H1 (cell line): ENCODE results near the gene KRT76. TPM values are rescaled to one million over a fixed set of nuclear protein-coding genes. Genes with fewer than 3 reads are reported as not detected.

ENCODE experiments used
- CTCF ChIA-PET: fragments of 300-600 bp; sonication (Branson Sonifier 250); formaldehyde crosslinking; loops from one replicate; lab custom pipeline; 2021; ENCODE audit not compliant: partially characterized antibody; lab: Charles Lee
- POLR2A ChIA-PET: fragments of 300-600 bp; sonication (Branson Sonifier 250); formaldehyde crosslinking; loops from one replicate; lab custom pipeline; 2021; ENCODE audit warnings: inconsistent platforms; ENCODE audit not compliant: partially characterized antibody; lab: Charles Lee
- DNase-seq, 2 experiments: peaks; one replicate each; pipeline versions ENCODE4 v3.0.0 to v3.0.0-alpha.2; 2010 to 2022; ENCODE audit warnings: low spot score in 2 of 2, low read depth in 1 of 2, mixed read lengths in 1 of 2
- FAIRE-seq: peaks from 2 replicates; lab custom pipeline; 2011; peaks lifted over from hg19 to GRCh38; lab: Jason Lieb, UNC
- H2AFZ ChIP-seq: 2 replicates; pipeline ENCODE4 v1.8.1; 2012; ENCODE audit warnings: low read length, inconsistent platforms
- H2AK5ac ChIP-seq: 2 replicates; pipeline ENCODE4 v1.6.1; 2013; ENCODE audit warnings: low read depth, low read length
- H2BK120ac ChIP-seq: replicated peaks from 2 replicates; pipeline ENCODE3; 2013; ENCODE audit warnings: low read depth, low read length, inconsistent platforms
- H2BK12ac ChIP-seq: 2 replicates; pipeline ENCODE4 v1.6.1; 2013; ENCODE audit warnings: low read depth, low read length
- H2BK15ac ChIP-seq: 2 replicates; pipeline ENCODE4 v1.6.1; 2013; ENCODE audit warnings: low read length
- H2BK20ac ChIP-seq: 2 replicates; pipeline ENCODE4 v1.6.1; 2013; ENCODE audit warnings: low read length
- H2BK5ac ChIP-seq: 2 replicates; pipeline ENCODE4 v1.6.1; 2013; ENCODE audit warnings: low read depth, low read length
- H3K14ac ChIP-seq: 2 replicates; pipeline ENCODE4 v1.6.1; 2013; ENCODE audit warnings: inconsistent platforms; ENCODE audit not compliant: insufficient read length
- H3K18ac ChIP-seq: 2 replicates; pipeline ENCODE4 v1.6.1; 2013; ENCODE audit warnings: low read length; ENCODE audit errors: extremely low read depth
- H3K23ac ChIP-seq: 2 replicates; pipeline ENCODE4 v1.6.1; 2013; ENCODE audit warnings: inconsistent platforms; ENCODE audit not compliant: insufficient read length
- H3K23me2 ChIP-seq: 2 replicates; pipeline ENCODE4 v1.6.1; 2013; ENCODE audit warnings: low read depth, low read length
- H3K27ac ChIP-seq: 2 replicates; pipeline ENCODE4 v1.6.1; 2011; ENCODE audit warnings: low read depth, low read length, inconsistent platforms
- H3K27me3 ChIP-seq, 4 experiments: replicated peaks in 1 of 4; 1 replicate in 1 of 4; 2 replicates in 3 of 4; pipeline versions ENCODE4 v1.6.1 to v1.8.1; 2011 to 2013; ENCODE audit warnings: low read length in 3 of 4, mild to moderate bottlenecking in 3 of 4, inconsistent platforms in 2 of 4, mixed read lengths in 2 of 4, moderate library complexity in 1 of 4; ENCODE audit not compliant: control insufficient read depth in 3 of 4, insufficient read depth in 3 of 4; ENCODE audit errors: extremely low read depth in 1 of 4
- H3K36me3 ChIP-seq, 4 experiments: 2 replicates each; pipeline versions ENCODE4 v1.6.1 to v1.8.1; 2011 to 2013; ENCODE audit warnings: mild to moderate bottlenecking in 4 of 4, low read length in 3 of 4, moderate library complexity in 2 of 4, control low read depth in 1 of 4, inconsistent platforms in 1 of 4; ENCODE audit not compliant: insufficient read depth in 4 of 4, control insufficient read depth in 2 of 4
- H3K4ac ChIP-seq: replicated peaks from 2 replicates; pipeline ENCODE3; 2013; ENCODE audit warnings: low read length, low read depth, mixed read lengths, inconsistent platforms; ENCODE audit not compliant: insufficient read length
- H3K4me1 ChIP-seq, 4 experiments: replicated peaks in 1 of 4; 1 replicate in 1 of 4; 2 replicates in 3 of 4; pipeline versions ENCODE4 v1.6.1 to v1.8.1; 2011 to 2013; ENCODE audit warnings: low read length in 3 of 4, inconsistent platforms in 2 of 4, mixed read lengths in 1 of 4; ENCODE audit not compliant: insufficient read depth in 4 of 4, control insufficient read depth in 3 of 4
- H3K4me2 ChIP-seq, 2 experiments: 2 replicates each; pipeline versions ENCODE4 v1.6.1 to v1.8.1; 2011 to 2013; ENCODE audit warnings: low read depth in 2 of 2, low read length in 2 of 2, control low read depth in 1 of 2, inconsistent platforms in 1 of 2, mild to moderate bottlenecking in 1 of 2; ENCODE audit not compliant: insufficient read depth in 1 of 2
- H3K4me3 ChIP-seq, 4 experiments: fragments of 200-600, 300-600 bp in 1 of 4; sonication (generic), shearing (Covaris generic), sonication (Bioruptor Twin) in 1 of 4; 2 replicates each; pipeline versions ENCODE4 v1.5.1 to v1.8.1; 2011 to 2016; ENCODE audit warnings: low read length in 4 of 4, low read depth in 3 of 4, control low read depth in 2 of 4, inconsistent platforms in 2 of 4, mild to moderate bottlenecking in 2 of 4, mixed read lengths in 1 of 4, moderate library complexity in 1 of 4; ENCODE audit not compliant: insufficient read depth in 2 of 4; ENCODE audit errors: extremely low read depth in 1 of 4
- H3K56ac ChIP-seq: replicated peaks from 2 replicates; pipeline ENCODE3; 2013; ENCODE audit warnings: low read depth, mild to moderate bottlenecking, mixed read lengths, low read length, inconsistent platforms; ENCODE audit not compliant: insufficient read length
- H3K79me1 ChIP-seq: 2 replicates; pipeline ENCODE4 v1.6.1; 2013; ENCODE audit warnings: low read depth, low read length, control low read depth
- H3K79me2 ChIP-seq, 2 experiments: 2 replicates each; pipeline versions ENCODE4 v1.6.1 to v1.8.1; 2012 to 2013; ENCODE audit warnings: low read length in 2 of 2, mild to moderate bottlenecking in 2 of 2, inconsistent platforms in 1 of 2; ENCODE audit not compliant: insufficient read depth in 2 of 2, control insufficient read depth in 1 of 2
- H3K9ac ChIP-seq, 4 experiments: replicated peaks in 1 of 4; 1 replicate in 1 of 4; 2 replicates in 3 of 4; pipeline versions ENCODE4 v1.6.1 to v1.8.1; 2011 to 2013; ENCODE audit warnings: low read depth in 3 of 4, low read length in 3 of 4, control low read depth in 2 of 4, mild to moderate bottlenecking in 2 of 4, moderate library complexity in 2 of 4, inconsistent platforms in 1 of 4; ENCODE audit errors: extremely low read depth in 1 of 4
- H3K9me3 ChIP-seq, 2 experiments: 2 replicates each; pipeline versions ENCODE4 v1.6.1 to v1.8.1; 2012 to 2013; ENCODE audit warnings: mild to moderate bottlenecking in 2 of 2, moderate library complexity in 2 of 2, control low read depth in 1 of 2, inconsistent platforms in 1 of 2, low read depth in 1 of 2, low read length in 1 of 2, mixed read lengths in 1 of 2; ENCODE audit not compliant: insufficient read depth in 2 of 2
- H4K20me1 ChIP-seq, 2 experiments: replicated peaks in 1 of 2; 2 replicates each; pipeline versions ENCODE3 to v1.8.1; 2011 to 2013; ENCODE audit warnings: inconsistent platforms in 2 of 2, low read length in 2 of 2, mild to moderate bottlenecking in 1 of 2; ENCODE audit not compliant: insufficient read depth in 2 of 2, control insufficient read depth in 1 of 2
- H4K5ac ChIP-seq: 2 replicates; pipeline ENCODE4 v1.6.1; 2013; ENCODE audit warnings: low read length, low read depth, mixed read lengths, inconsistent platforms; ENCODE audit not compliant: insufficient read length
- H4K8ac ChIP-seq: 2 replicates; pipeline ENCODE4 v1.8.0; 2013; ENCODE audit warnings: mild to moderate bottlenecking, moderate library complexity, low read length, inconsistent platforms; ENCODE audit not compliant: insufficient read depth; ENCODE audit errors: extremely low read depth
- H4K91ac ChIP-seq: replicated peaks from 2 replicates; pipeline ENCODE3; 2013; ENCODE audit warnings: low read length, mixed read lengths, inconsistent platforms; ENCODE audit not compliant: insufficient read length
- ASH2L ChIP-seq: fragments of 200-600, 300-600 bp; sonication (generic); IDR thresholded peaks from one replicate; pipeline ENCODE4 v1.7.1; 2017; ENCODE audit warnings: low read length
- BACH1 ChIP-seq: IDR thresholded peaks from 2 replicates; pipeline ENCODE4 v1.6.1; 2012; ENCODE audit warnings: low read length, improper control_type of control experiment
- CEBPB ChIP-seq: IDR thresholded peaks from 2 replicates; pipeline ENCODE4 v1.6.1; 2012; ENCODE audit warnings: low read depth, low read length
- CTBP2 ChIP-seq: IDR thresholded peaks from 2 replicates; pipeline ENCODE4 v1.7.0; 2011; ENCODE audit warnings: borderline replicate concordance, mild to moderate bottlenecking, moderate library complexity, mixed read lengths, low read length; ENCODE audit not compliant: insufficient read depth, insufficient read length
- EGR1 ChIP-seq: IDR thresholded peaks from 2 replicates; pipeline ENCODE4 v1.6.1; 2011; ENCODE audit warnings: low read depth, low read length, borderline replicate concordance
- FOSL1 ChIP-seq: IDR thresholded peaks from 2 replicates; pipeline ENCODE4 v1.6.1; 2011; ENCODE audit warnings: mild to moderate bottlenecking, low read depth, low read length, moderate library complexity; ENCODE audit not compliant: insufficient read depth
- POU5F1 ChIP-seq: IDR thresholded peaks from 2 replicates; pipeline ENCODE4 v1.6.1; 2011; ENCODE audit warnings: low read depth, mild to moderate bottlenecking, low read length, moderate library complexity
- RNF2 ChIP-seq: fragments of 200-900, 300-1000 bp; sonication (generic); IDR thresholded peaks from 2 replicates; pipeline ENCODE4 v1.7.1; 2016; ENCODE audit warnings: borderline replicate concordance, low read depth, mild to moderate bottlenecking, antibody characterized with exemption, low read length; ENCODE audit not compliant: poor library complexity, severe bottlenecking; ENCODE audit errors: missing control alignments
- SIRT6 ChIP-seq: IDR thresholded peaks from one replicate; pipeline ENCODE4 v1.7.1; 2012; ENCODE audit warnings: low read length, inconsistent platforms
- SP2 ChIP-seq: IDR thresholded peaks from 2 replicates; pipeline ENCODE4 v1.6.1; 2012; ENCODE audit warnings: mild to moderate bottlenecking, low read length, inconsistent platforms
- TAF7 ChIP-seq: optimal IDR thresholded peaks from 2 replicates; pipeline ENCODE3; 2011; ENCODE audit warnings: low read depth, mild to moderate bottlenecking, inconsistent platforms, low read length, moderate library complexity, borderline replicate concordance
- TCF12 ChIP-seq: IDR thresholded peaks from 2 replicates; pipeline ENCODE4 v1.6.1; 2011; ENCODE audit warnings: low read depth, mild to moderate bottlenecking, low read length
- WGBS, 2 experiments: shearing (Covaris generic) in 1 of 2; methylation state at CpG; one replicate each; pipeline versions ENCODE4 v1.1.6 to v1.1.7; 2013 to 2015; ENCODE audit warnings: low lambda C conversion rate in 2 of 2, mixed read lengths in 2 of 2, inconsistent platforms in 1 of 2, low coverage in 1 of 2, missing lambda C conversion rate in 1 of 2; ENCODE audit not compliant: insufficient replicate concordance in 2 of 2, insufficient coverage in 1 of 2, insufficient read length in 1 of 2; ENCODE audit errors: extremely low coverage in 1 of 2, missing lambda C conversion rate in 1 of 2; 5-methylcytosine and 5-hydroxymethylcytosine counted together
- polyA plus RNA-seq, 7 experiments: library from polyadenylated mRNA; depleted of rRNA in 3 of 7; stranded (reverse) in 5 of 7; unstranded in 2 of 7; fragments of >200 nt in 5 of 7; fragments of 200-250 nt in 2 of 7; gene quantifications; 1 replicate in 5 of 7; 2 replicates in 1 of 7; 4 replicates in 1 of 7; pipeline versions ENCODE4 v1.2.1 to v1.2.3, GENCODE V29; 2011 to 2013; ENCODE audit warnings: missing spikeins in 2 of 7, mixed read lengths in 2 of 7
- total RNA-seq: library from RNA; stranded (reverse); fragmentation: NEBNext Ultra II Directional; extraction: Animal tissue kit (Norgen Biotek cat#: 25700); gene quantifications from 2 replicates; pipeline ENCODE4 v1.2.1, GENCODE V29; 2021

The KRT76 gene
- total and polyA plus RNA-seq, 2 of the 8 experiments (the other 6 are each of a cell fraction or from before 2014, with no cell fraction given) = not detected

DNA sequence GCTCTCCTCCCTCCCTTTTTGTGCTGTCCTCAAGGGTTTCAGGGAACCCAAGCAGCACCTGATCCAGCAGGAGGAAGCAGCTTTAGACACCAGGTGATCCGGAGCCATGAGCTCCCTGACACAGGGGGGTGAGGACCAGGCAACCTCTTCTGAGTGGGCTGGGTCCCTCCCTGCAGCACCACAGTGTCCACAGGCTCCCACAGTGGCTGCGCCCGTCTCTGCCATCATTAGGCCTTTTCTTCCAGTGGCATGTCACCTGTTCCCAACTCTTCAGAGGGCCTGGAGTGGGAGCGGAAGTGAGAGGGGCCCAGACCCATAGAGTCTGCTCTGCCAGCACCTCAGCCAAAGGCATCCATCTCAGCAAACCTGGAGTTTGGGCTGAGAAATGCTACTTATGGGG is 421 bp upstream of the KRT76 start:
- H3K79me2 ChIP-seq = no peaks in the 10 kb centered on the region
- POLR2A ChIA-PET = interaction anchor here (0.7 kb wide), 1 partner anchor 18 kb away, joined by 3 read pairs; no protein-coding TSS in a partner anchor
- H4K5ac ChIP-seq = no peak overlapping the region
- no peak overlapping the region for H3K23ac ChIP-seq
- no peak overlapping the region for H3K56ac ChIP-seq
- H3K27ac ChIP-seq = no peak overlapping the region
- DNase-seq (no peak), FAIRE-seq (no peak)
- H3K4me3 ChIP-seq = no peak overlapping the region
- no peak overlapping the region for H3K9ac ChIP-seq
- no peak overlapping the region for H3K18ac ChIP-seq
- H4K91ac ChIP-seq = no peak overlapping the region
- CTCF ChIA-PET = interaction anchor here (0.8 to 3.5 kb wide), 8 partner anchors 10 to 167 kb away, joined by 3 to 14 read pairs (median 5); no protein-coding TSS in a partner anchor
- no peak overlapping the region for H2AFZ ChIP-seq
- no peaks in the 10 kb centered on the region for H3K23me2 ChIP-seq
- no peak overlapping the region for H2AK5ac ChIP-seq
- H2BK15ac ChIP-seq = no peak overlapping the region
- no peak overlapping the region for H3K4me2 ChIP-seq
- H2BK20ac ChIP-seq = no peak overlapping the region
- H3K79me1 ChIP-seq = no peaks in the 10 kb centered on the region
- H4K8ac ChIP-seq = no peak overlapping the region
- no peaks in the 10 kb centered on the region for H3K9me3 ChIP-seq
- H2BK120ac ChIP-seq = no peak overlapping the region
- H3K36me3 ChIP-seq = no peaks in the 10 kb centered on the region
- H3K27me3 ChIP-seq = no peaks in the 10 kb centered on the region
- no peaks in the 10 kb centered on the region for H4K20me1 ChIP-seq
- H2BK5ac ChIP-seq = no peak overlapping the region
- H3K4ac ChIP-seq = no peak overlapping the region
- H3K14ac ChIP-seq = no peak overlapping the region
- H3K4me1 ChIP-seq = no peaks in the 10 kb centered on the region
- TF ChIP-seq RNF2 = no peak
- TF ChIP-seq ASH2L = no peak
- TF ChIP-seq BACH1 = no peak
- no peak for TF ChIP-seq CTBP2
- TF ChIP-seq EGR1 = no peak
- no peak for TF ChIP-seq TCF12
- no peak for TF ChIP-seq SIRT6
- no peak for TF ChIP-seq FOSL1
- no peak for TF ChIP-seq POU5F1
- no peak for TF ChIP-seq CEBPB
- no peak for TF ChIP-seq TAF7
- no peak for TF ChIP-seq SP2
- H2BK12ac ChIP-seq = no peak overlapping the region
- 91% methylated on average over 4 of the region's 4 CpGs; no CpG with 5 or more reads in 1 of the 2 experiments for WGBS, 2 experiments
